Measurements from ENCODE around the gene RACGAP1.

DNA sequence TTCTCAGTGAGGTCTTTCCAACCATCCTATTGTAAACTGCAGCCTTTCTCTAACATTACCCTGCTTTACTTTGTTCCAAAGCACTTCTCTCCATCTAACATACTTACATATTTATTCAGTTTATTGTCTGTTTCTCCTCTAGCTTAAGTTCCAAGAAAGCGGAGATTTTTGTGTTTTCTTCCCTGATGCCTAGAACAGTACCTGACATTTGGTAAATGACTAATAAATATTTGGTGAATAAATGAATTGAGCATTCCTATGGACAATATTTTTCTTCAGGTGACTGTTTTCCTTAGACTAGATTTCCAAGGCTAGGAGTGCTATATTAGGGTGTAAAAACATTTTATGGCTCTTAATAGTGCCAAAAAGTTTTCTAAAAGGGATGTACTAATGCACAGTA is 2.4 kb downstream of the RACGAP1 start:
- TF ChIP-seq CTCF (IDR thresholded peaks at IDR 0.05) (no peak), POLR2A (IDR thresholded peaks at IDR 0.05) (no peak)

All from adrenal gland (tissue), 5 donors.